Measurements from ENCODE around the gene IRF7. TPM values are rescaled to one million over a fixed set of nuclear protein-coding genes. Genes with fewer than 3 reads are reported as not detected.

The IRF7 gene
- total and polyA plus RNA-seq, 2 donors (not counting 3 experiments of a cell fraction or from before 2014, with no cell fraction given): 12.6 to 14.7 TPM

- intact Hi-C loops (cut with micrococcal nuclease): no loop called here
These were observed 2.3 kb upstream of the IRF7 start for GRCh38 chr11:617912-618682.

More at GRCh38 chr11:617912-618682, 2.3 kb upstream of the IRF7 start:
- H3K79me2 ChIP-seq (ENCODE audit: control insufficient read depth, insufficient read depth, low read length): no peaks in the 10 kb centered on the region
- H3K27ac ChIP-seq (ENCODE audit: insufficient read depth, low read depth, low read length): no peak overlapping the region
- no peak overlapping the region for H3K4me3 ChIP-seq (replicated peaks in 1 of 3; ENCODE audit: insufficient read depth in 1 of 3, low read depth in 1 of 3, low read length in 3 of 3)
- FAIRE-seq (no peak), DNase-seq (ENCODE audit: low read depth, low spot score) (no peak)
- BruUV-seq (replicated peaks): no TSS peak
- peaks cover 2 to 4% of the 10 kb centered on the region in 2 experiments for H3K36me3 ChIP-seq (ENCODE audit: control insufficient read depth in 2 of 2, extremely low read depth in 1 of 2, insufficient read depth in 2 of 2, low read length in 2 of 2)
- ChIA-PET POLR2A (no interaction called here), CTCF (no interaction called here)
- H2AFZ ChIP-seq (ENCODE audit: low read depth, low read length): no peak overlapping the region
- H3K9me3 ChIP-seq (replicated peaks; ENCODE audit: control insufficient read depth, insufficient read depth, low read length): no peaks in the 10 kb centered on the region
- no peak for TF ChIP-seq MAX (IDR thresholded peaks at IDR 0.05; ENCODE audit: insufficient read depth, insufficient read length)
- no peak for TF ChIP-seq FOS (IDR thresholded peaks at IDR 0.05; ENCODE audit: borderline replicate concordance, insufficient read depth, low read length)
- TF ChIP-seq POLR2A (IDR thresholded peaks at IDR 0.05; ENCODE audit: low read depth, low read length): no peak
- no peak for TF ChIP-seq CTCF (IDR thresholded peaks at IDR 0.05; ENCODE audit: extremely low read depth in 1 of 2, insufficient read depth in 1 of 2, low read depth in 1 of 2, low read length in 2 of 2)
- no peak for TF ChIP-seq JUN (IDR thresholded peaks at IDR 0.05; ENCODE audit: borderline replicate concordance, insufficient read depth, insufficient read length, low read depth)
- no peak for TF ChIP-seq POLR2AphosphoS5 (IDR thresholded peaks at IDR 0.05; ENCODE audit: insufficient read depth, low read depth, low read length)
- no peak for TF ChIP-seq EZH2 (IDR thresholded peaks at IDR 0.05; ENCODE audit: borderline replicate concordance, low read depth, low read length, severe bottlenecking)
- TF ChIP-seq MYC (IDR thresholded peaks at IDR 0.05; ENCODE audit: low read depth, low read length): no peak
- TF ChIP-seq GATA2 (IDR thresholded peaks at IDR 0.05; ENCODE audit: insufficient read depth, insufficient read length, low read depth, low read length): no peak
- peaks cover 6% of the 10 kb centered on the region for H3K4me1 ChIP-seq (ENCODE audit: control insufficient read depth, extremely low read depth, insufficient read depth, low read length)
- no peaks in the 10 kb centered on the region for H4K20me1 ChIP-seq (replicated peaks; ENCODE audit: control insufficient read depth, extremely low read depth, insufficient read depth, low read length)
- H3K9me1 ChIP-seq (replicated peaks; ENCODE audit: control insufficient read depth, extremely low read depth, insufficient read depth, low read length): no peaks in the 10 kb centered on the region
- dilution Hi-C loops (cut with MboI; ENCODE audit: extremely low pct_ligation_motif_present, low sequenced_read_pairs): no loop called here
- no peaks in the 10 kb centered on the region for H3K27me3 ChIP-seq (ENCODE audit: control insufficient read depth in 2 of 2, insufficient read depth in 2 of 2, low read length in 2 of 2)
- H3K4me2 ChIP-seq (ENCODE audit: insufficient read depth, low read length): no peak overlapping the region
- no peak overlapping the region for H3K9ac ChIP-seq (replicated peaks; ENCODE audit: extremely low read depth, insufficient read depth, low read length)
